H1 (cell line): ENCODE measurements around the gene LSM14B. TPM values are rescaled to one million over a fixed set of nuclear protein-coding genes. Genes with fewer than 3 reads are reported as not detected.

Experiments
- ATF2 ChIP-seq: IDR thresholded peaks from 2 replicates; pipeline ENCODE4 v1.6.1; 2012; ENCODE audit warnings: low read length, inconsistent platforms
- CREB1 ChIP-seq: IDR thresholded peaks from 2 replicates; pipeline ENCODE4 v1.6.1; 2012; ENCODE audit warnings: inconsistent platforms
- EGR1 ChIP-seq: IDR thresholded peaks from 2 replicates; pipeline ENCODE4 v1.6.1; 2011; ENCODE audit warnings: low read depth, low read length, borderline replicate concordance
- FOSL1 ChIP-seq: IDR thresholded peaks from 2 replicates; pipeline ENCODE4 v1.6.1; 2011; ENCODE audit warnings: mild to moderate bottlenecking, low read depth, low read length, moderate library complexity; ENCODE audit not compliant: insufficient read depth
- HDAC2 ChIP-seq, 2 experiments: fragments of 300-600 bp in 1 of 2; sonication (generic) in 1 of 2; IDR thresholded peaks; 2 replicates each; pipeline ENCODE4 v1.6.1; 2011 to 2012; ENCODE audit warnings: low read depth in 2 of 2, low read length in 2 of 2, mild to moderate bottlenecking in 2 of 2, moderate library complexity in 2 of 2, borderline replicate concordance in 1 of 2, inconsistent platforms in 1 of 2
- JUND ChIP-seq: IDR thresholded peaks from 2 replicates; pipeline ENCODE4 v1.6.1; 2011; ENCODE audit warnings: mild to moderate bottlenecking, improper control_type of control experiment, low read length
- NANOG ChIP-seq: IDR thresholded peaks from 2 replicates; pipeline ENCODE4 v1.6.1; 2011; ENCODE audit warnings: low read length, low read depth, mild to moderate bottlenecking, inconsistent platforms; ENCODE audit not compliant: insufficient read depth, poor library complexity, severe bottlenecking
- PHF8 ChIP-seq: fragments of 200-600 bp; sonication (generic); conservative IDR thresholded peaks from 2 replicates; pipeline ENCODE4 v1.7.1; 2012; ENCODE audit warnings: low read depth, mild to moderate bottlenecking, inconsistent platforms, low read length, moderate library complexity
- POLR2A ChIP-seq, 2 experiments: IDR thresholded peaks; 1 replicate in 1 of 2; 2 replicates in 1 of 2; pipeline ENCODE4 v1.6.1; 2011; ENCODE audit warnings: low read depth in 2 of 2, low read length in 2 of 2, mild to moderate bottlenecking in 2 of 2; ENCODE audit errors: control extremely low read depth in 1 of 2
- POLR2AphosphoS5 ChIP-seq: IDR thresholded peaks from 2 replicates; pipeline ENCODE4 v1.6.1; 2011; ENCODE audit warnings: low read depth, low read length
- RBBP5 ChIP-seq: IDR thresholded peaks from 2 replicates; pipeline ENCODE4 v1.7.1; 2012; ENCODE audit warnings: low read depth, mild to moderate bottlenecking, inconsistent platforms, low read length, moderate library complexity, borderline replicate concordance
- RFX5 ChIP-seq: IDR thresholded peaks from 2 replicates; pipeline ENCODE4 v1.6.1; 2011; ENCODE audit warnings: low read depth, low read length, improper control_type of control experiment, borderline replicate concordance
- RXRA ChIP-seq: IDR thresholded peaks from 2 replicates; pipeline ENCODE4 v1.6.1; 2011; ENCODE audit warnings: low read depth, mild to moderate bottlenecking, low read length, moderate library complexity; ENCODE audit not compliant: insufficient read depth
- SIX5 ChIP-seq: IDR thresholded peaks from 2 replicates; pipeline ENCODE4 v1.6.1; 2011; ENCODE audit warnings: mild to moderate bottlenecking, low read depth, low read length
- TAF7 ChIP-seq: optimal IDR thresholded peaks from 2 replicates; pipeline ENCODE3; 2011; ENCODE audit warnings: low read depth, mild to moderate bottlenecking, inconsistent platforms, low read length, moderate library complexity, borderline replicate concordance
- TBP ChIP-seq: IDR thresholded peaks from 2 replicates; pipeline ENCODE4 v1.6.1; 2011; ENCODE audit warnings: low read depth, low read length, improper control_type of control experiment
- ZNF274 ChIP-seq: IDR thresholded peaks from 2 replicates; pipeline ENCODE4 v1.7.0; 2012; ENCODE audit warnings: low read length, borderline replicate concordance; ENCODE audit errors: extremely low read depth
- polyA plus RNA-seq, 7 experiments: library from polyadenylated mRNA; depleted of rRNA in 3 of 7; stranded (reverse) in 5 of 7; unstranded in 2 of 7; fragments of >200 nt in 5 of 7; fragments of 200-250 nt in 2 of 7; gene quantifications; 1 replicate in 5 of 7; 2 replicates in 1 of 7; 4 replicates in 1 of 7; pipeline versions ENCODE4 v1.2.1 to v1.2.3, GENCODE V29; 2011 to 2013; ENCODE audit warnings: missing spikeins in 2 of 7, mixed read lengths in 2 of 7
- total RNA-seq: library from RNA; stranded (reverse); fragmentation: NEBNext Ultra II Directional; extraction: Animal tissue kit (Norgen Biotek cat#: 25700); gene quantifications from 2 replicates; pipeline ENCODE4 v1.2.1, GENCODE V29; 2021

LSM14B gene
- total and polyA plus RNA-seq, 2 of the 8 experiments (the other 6 are each of a cell fraction or from before 2014, with no cell fraction given) = 58.3 to 65.6 TPM

DNA sequence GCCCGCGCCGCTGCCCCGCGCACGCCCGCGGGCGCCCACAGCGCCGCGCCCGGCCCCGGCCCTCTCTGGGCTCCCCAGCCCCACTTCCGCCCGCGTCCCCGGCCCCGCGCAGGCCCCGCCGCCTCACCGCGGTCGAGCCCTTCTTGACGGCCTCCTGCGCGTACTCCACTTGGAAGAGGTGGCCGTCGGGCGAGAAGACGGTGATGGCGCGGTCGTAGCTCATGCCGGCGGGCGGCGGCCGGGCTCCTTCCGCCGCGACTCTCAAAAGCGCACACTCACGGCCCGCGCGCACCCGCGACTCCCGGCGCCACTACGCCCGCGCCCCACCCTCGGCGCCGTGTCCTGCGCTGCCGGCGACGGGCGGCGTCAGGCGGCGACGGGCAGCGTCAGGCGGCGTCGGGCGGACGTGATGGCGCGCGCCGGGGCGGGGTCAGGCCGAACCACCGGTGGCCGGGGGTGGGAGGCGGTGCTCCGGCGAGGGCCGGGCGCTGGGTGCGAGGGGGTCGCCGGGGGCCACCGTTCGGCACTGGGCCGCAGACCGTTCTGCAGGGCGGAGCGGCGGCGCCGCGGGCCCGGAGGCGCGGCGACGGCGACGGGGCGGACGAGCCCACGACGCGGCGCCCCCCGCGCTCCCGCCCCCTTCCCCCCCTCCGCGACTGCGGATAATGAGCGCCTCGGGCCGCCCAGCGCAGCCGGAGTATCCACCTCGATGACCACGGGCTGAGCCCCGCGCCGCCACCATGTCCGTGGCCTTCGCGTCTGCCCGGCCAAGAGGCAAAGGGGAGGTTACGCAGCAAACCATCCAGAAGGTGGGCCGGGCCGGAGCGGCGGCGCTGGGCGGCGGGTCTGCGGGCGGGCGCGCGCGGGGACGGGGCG lies 21.0 kb downstream of the LSM14B start, which contains the start of the genes PSMA7 and SS18L1 (continued):
- TF ChIP-seq ATF2 = no peak
- TF ChIP-seq SIX5 = no peak
- TF ChIP-seq HDAC2 (IDR thresholded peaks at IDR 0.05; ENCODE audit: borderline replicate concordance in 1 of 2, low read depth in 2 of 2, low read length in 2 of 2) = 0 out of 4 replicates have a peak, but pooled peaks of 1 of the 2 experiments have one; percentile 54
- peak; percentile 71; the same call in 1 of the 2 replicates for TF ChIP-seq RBBP5
- TF ChIP-seq CREB1 = peak; percentile 78; the same call in 1 of the 2 replicates
- 0 out of 2 replicates have a peak, but pooled peaks have one; percentile 34 for TF ChIP-seq TBP
- no peak for TF ChIP-seq ZNF274
- 0 out of 2 replicates have a peak, but pooled peaks have one; percentile 26 for TF ChIP-seq FOSL1
- peak; percentile 85 for TF ChIP-seq TAF7
- TF ChIP-seq POLR2AphosphoS5 = peak; percentile 70
- TF ChIP-seq POLR2A (IDR thresholded peaks at IDR 0.05; ENCODE audit: control extremely low read depth in 1 of 2, low read depth in 2 of 2, low read length in 2 of 2) = peak in 1 of 2 experiments; percentile 70; a peak in 1 of 3 replicates
- peak; percentile 48; the same call in 1 of the 2 replicates for TF ChIP-seq JUND
- peak; percentile 38; the same call in 1 of the 2 replicates for TF ChIP-seq EGR1
- peak; percentile 66; the same call in 1 of the 2 replicates for TF ChIP-seq PHF8
- TF ChIP-seq RFX5 = no peak
- no peak for TF ChIP-seq RXRA
- TF ChIP-seq NANOG = peak; percentile 12
